GM12874 (cell line): Measurements from ENCODE around the gene ZNF831.

Experiments used
- CTCF ChIP-seq: IDR thresholded peaks from 2 replicates; pipeline ENCODE4 v1.5.1; 2011; ENCODE audit warnings: low read depth, mild to moderate bottlenecking, control low read depth, low read length, moderate library complexity; ENCODE audit not compliant: insufficient read depth

ZNF831 gene

GRCh38 chr20:59143326-59143725 lies 20.3 kb upstream of the ZNF831 start:
- TF ChIP-seq CTCF = no peak

GRCh38 chr20:59144179-59144830 lies 19.3 kb upstream of the ZNF831 start:
- no peak for TF ChIP-seq CTCF

GRCh38 chr20:59144831-59145196 lies 18.8 kb upstream of the ZNF831 start:
- TF ChIP-seq CTCF = no peak

GRCh38 chr20:59145247-59145923 lies 18.2 kb upstream of the ZNF831 start:
- no peak for TF ChIP-seq CTCF

GRCh38 chr20:59145924-59146779 lies 17.5 kb upstream of the ZNF831 start:
- no peak for TF ChIP-seq CTCF

- no peak for TF ChIP-seq CTCF
Measured at GRCh38 chr20:59146780-59147565, 16.6 kb upstream of the ZNF831 start.
